HG03442 (cell line): Measurements from ENCODE around the gene TANGO6.

Experiments
- ATAC-seq: cut with Tn5 transposase; IDR thresholded peaks from one replicate; pipeline ENCODE4 v1.9.1; 2021; ENCODE audit warnings: mild to moderate bottlenecking, moderate library complexity; ENCODE audit not compliant: unreplicated experiment

The TANGO6 gene

GRCh38 chr16:69088684-69089083 is 245.4 kb downstream of the TANGO6 start:
- ATAC-seq, result no peak

- no peak for ATAC-seq
Observed at GRCh38 chr16:69089091-69089910, 246.0 kb downstream of the TANGO6 start.

- no peak for ATAC-seq
Observed at GRCh38 chr16:69093974-69094373, 250.6 kb downstream of the TANGO6 start.

- no peak for ATAC-seq
Observed at GRCh38 chr16:69094501-69094900, 251.2 kb downstream of the TANGO6 start.

- ATAC-seq, result no peak
Observed at GRCh38 chr16:69095193-69095592, 251.9 kb downstream of the TANGO6 start.

- no peak for ATAC-seq
Observed at GRCh38 chr16:69100071-69100691, 256.9 kb downstream of the TANGO6 start.

- no peak for ATAC-seq
Observed at GRCh38 chr16:69105501-69106361, 262.4 kb downstream of the TANGO6 start, which contains the start of gene HAS3. Gene HAS3, plus strand, starts transcription at chr16:69105653. Its CDS starts 3,743 bp downstream, at chr16:69109396.

- no peak for ATAC-seq
Observed at GRCh38 chr16:69106491-69107315, 263.4 kb downstream of the TANGO6 start.

GRCh38 chr16:69107316-69107962 is 264.1 kb downstream of the TANGO6 start:
- no peak for ATAC-seq

- ATAC-seq, result no peak
Observed at GRCh38 chr16:69108064-69108904, 265.0 kb downstream of the TANGO6 start.

- no peak for ATAC-seq
Observed at GRCh38 chr16:69108905-69109252, 265.5 kb downstream of the TANGO6 start.

GRCh38 chr16:69109486-69110270 is 266.3 kb downstream of the TANGO6 start:
- no peak for ATAC-seq

- no peak for ATAC-seq
Observed at GRCh38 chr16:69110406-69110805, 267.1 kb downstream of the TANGO6 start.

- ATAC-seq, result no peak
Observed at GRCh38 chr16:69111216-69111875, 268.0 kb downstream of the TANGO6 start.

GRCh38 chr16:69111876-69112230 is 268.5 kb downstream of the TANGO6 start:
- ATAC-seq, result no peak

GRCh38 chr16:69112285-69113129 is 269.2 kb downstream of the TANGO6 start:
- no peak for ATAC-seq

- ATAC-seq, result no peak
Observed at GRCh38 chr16:69113216-69113615, 269.9 kb downstream of the TANGO6 start.
